ENCODE results near the gene TTC16.

Gene TTC16

DNA sequence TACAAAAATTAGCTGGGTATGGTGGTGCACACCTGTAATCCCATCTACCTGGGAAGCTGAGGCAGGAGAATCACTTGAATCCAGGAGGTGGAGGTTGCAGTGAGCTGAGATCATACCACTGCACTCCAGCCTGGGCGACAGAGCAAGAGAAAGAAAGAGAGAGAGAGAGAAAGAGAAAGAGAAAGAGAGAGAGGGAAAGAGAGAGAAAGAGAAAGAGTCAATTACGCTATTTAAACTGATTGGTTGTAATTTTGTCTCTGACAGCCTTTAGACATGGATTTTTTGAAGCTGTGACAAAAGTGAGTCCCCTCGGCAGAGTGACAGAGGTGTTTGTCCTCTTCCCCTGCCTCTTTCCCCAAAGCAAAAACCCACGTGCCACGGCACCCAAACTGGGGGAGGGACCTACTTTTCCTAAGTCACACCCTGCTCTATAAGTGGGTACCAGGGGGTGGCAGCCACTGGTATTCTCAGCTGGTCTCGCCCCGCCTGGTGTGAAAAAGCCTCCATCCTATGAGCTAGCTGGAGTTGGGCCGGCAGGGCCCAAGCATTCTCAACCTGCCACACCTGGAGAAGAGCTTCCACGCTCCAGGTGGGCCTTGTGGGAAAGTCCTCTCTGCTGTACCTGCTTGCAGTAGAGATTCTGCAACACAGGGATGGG, 12.5 kb upstream of the TTC16 start:
- H3K27ac Mint-ChIP-seq (ENCODE audit: low read depth): no peak overlapping the region
- no peak for DNase-seq (ENCODE audit: low spot score in 2 of 2)
- no peaks in the 10 kb centered on the region for H3K9me3 Mint-ChIP-seq
- H3K36me3 Mint-ChIP-seq (ENCODE audit: insufficient read depth): peaks cover 4% of the 10 kb centered on the region
- H3K4me1 Mint-ChIP-seq: peaks cover 23% of the 10 kb centered on the region
- ATAC-seq (replicated peaks; ENCODE audit: extremely low read depth, poor library complexity, severe bottlenecking): no peak
- H3K27me3 Mint-ChIP-seq: no peaks in the 10 kb centered on the region
- H3K4me3 Mint-ChIP-seq: no peak overlapping the region

DNA sequence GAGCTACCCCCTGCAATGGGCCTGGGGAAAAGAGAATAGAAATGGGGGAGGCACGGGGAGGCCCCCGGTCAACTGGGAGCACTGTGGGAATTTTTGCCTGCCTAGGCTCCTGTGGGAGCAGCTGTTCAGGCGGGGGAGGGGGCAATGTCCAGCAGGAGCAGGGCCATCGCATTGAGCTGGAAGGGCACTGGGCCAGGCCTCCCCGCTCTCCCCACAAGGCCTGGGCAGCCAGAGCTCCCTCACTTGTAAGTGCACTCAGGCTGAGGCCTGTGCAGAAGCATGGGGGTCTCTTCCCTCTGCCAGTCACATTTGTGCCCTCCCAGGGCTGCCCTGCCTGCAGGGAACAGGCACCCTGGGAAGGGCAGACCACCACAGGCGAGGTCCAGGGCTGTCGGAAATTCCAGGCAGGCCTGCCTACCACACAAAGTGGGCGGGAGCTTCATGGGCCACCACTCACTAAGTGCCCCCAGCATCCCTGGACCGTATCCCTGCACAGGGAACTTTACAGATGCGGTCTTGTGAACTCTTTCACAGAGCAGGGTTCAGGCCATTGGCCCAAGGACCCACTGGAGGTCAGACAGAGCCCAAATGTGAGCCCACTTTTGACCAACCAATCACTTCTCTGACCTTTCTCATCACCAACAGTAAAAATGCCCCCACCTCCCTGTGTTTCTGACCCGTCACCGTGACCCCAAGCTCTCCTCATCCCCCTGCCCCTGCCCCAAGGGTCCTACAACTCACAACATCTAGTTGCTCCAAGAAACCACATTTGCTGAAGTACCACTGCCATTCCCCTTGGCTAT, 10.1 kb upstream of the TTC16 start:
- Mint-ChIP-seq H3K4me3 (no peak overlapping the region), H3K27ac (ENCODE audit: low read depth) (no peak overlapping the region), H3K4me1 (peaks cover 17% of the 10 kb centered on the region), H3K36me3 (ENCODE audit: insufficient read depth) (peaks cover 1% of the 10 kb centered on the region), H3K9me3 (no peaks in the 10 kb centered on the region), H3K27me3 (no peaks in the 10 kb centered on the region)
- DNase-seq (ENCODE audit: low spot score in 2 of 2): no peak
- no peak for ATAC-seq (replicated peaks; ENCODE audit: extremely low read depth, poor library complexity, severe bottlenecking)

DNA sequence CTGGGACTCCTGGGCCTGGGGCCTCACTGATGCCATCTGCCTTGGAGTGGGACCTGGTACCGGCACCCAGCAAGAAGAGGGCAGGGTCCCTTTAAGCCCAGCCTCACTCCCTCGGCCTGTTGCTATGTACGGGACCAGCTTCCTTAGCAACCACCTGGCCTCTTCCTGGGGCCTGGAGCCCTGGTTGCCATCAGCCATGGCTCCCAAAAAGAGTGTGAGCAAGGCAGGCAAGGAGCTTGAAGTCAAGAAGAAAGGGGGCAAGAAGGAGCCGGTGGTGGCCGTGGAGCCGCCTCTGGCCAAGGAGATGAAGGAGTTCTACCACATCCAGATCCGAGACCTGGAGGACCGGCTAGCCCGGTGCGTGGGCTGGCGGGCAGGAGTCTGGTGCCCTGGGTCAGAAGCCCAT, 9.0 kb upstream of the TTC16 start, which contains the start of gene CFAP157:
Gene CFAP157, plus strand, starts transcription at position 153 of the 406 bp plus-strand sequence. Its CDS starts 44 bp downstream, at position 197.
- peaks cover 1% of the 10 kb centered on the region for H3K36me3 Mint-ChIP-seq (ENCODE audit: insufficient read depth)
- H3K27ac Mint-ChIP-seq (ENCODE audit: low read depth): no peak within 1 kb of the TSS
- H3K4me3 Mint-ChIP-seq: no peak within 1 kb of the TSS
- no peaks in the 10 kb centered on the region for H3K27me3 Mint-ChIP-seq
- no peak for ATAC-seq (replicated peaks; ENCODE audit: extremely low read depth, poor library complexity, severe bottlenecking)
- no peaks in the 10 kb centered on the region for H3K9me3 Mint-ChIP-seq
- no peak for DNase-seq (ENCODE audit: low spot score in 2 of 2)
- H3K4me1 Mint-ChIP-seq: peaks cover 26% of the 10 kb centered on the region

DNA sequence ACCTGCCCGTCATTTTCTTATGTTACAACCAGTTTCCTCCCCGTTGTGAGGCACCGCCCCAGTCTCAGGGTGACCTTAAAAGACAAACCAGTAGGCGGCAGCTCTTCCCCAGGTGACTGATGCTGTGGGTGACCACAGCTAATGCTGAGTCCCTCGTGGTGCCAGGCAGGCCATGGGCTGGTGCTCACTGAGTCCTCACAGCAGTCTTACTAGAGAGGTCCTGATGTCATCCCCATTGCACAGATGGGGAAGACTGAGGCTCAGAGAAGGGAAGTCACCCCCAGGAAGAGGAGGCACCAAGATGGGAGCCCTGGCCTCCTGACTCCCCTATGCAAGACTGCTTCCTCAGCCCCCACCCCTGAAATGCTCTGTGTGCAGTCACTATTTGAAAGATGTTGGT, 8.1 kb upstream of the TTC16 start:
- Mint-ChIP-seq H3K27ac (ENCODE audit: low read depth) (no peak overlapping the region), H3K4me3 (no peak overlapping the region), H3K36me3 (ENCODE audit: insufficient read depth) (peaks cover 1% of the 10 kb centered on the region), H3K9me3 (no peaks in the 10 kb centered on the region), H3K27me3 (no peaks in the 10 kb centered on the region), H3K4me1 (peaks cover 26% of the 10 kb centered on the region)
- ATAC-seq (replicated peaks; ENCODE audit: extremely low read depth, poor library complexity, severe bottlenecking): peak; percentile 92
- peak in 1 of 2 donors; percentile 45 for DNase-seq (ENCODE audit: low spot score in 2 of 2)

DNA sequence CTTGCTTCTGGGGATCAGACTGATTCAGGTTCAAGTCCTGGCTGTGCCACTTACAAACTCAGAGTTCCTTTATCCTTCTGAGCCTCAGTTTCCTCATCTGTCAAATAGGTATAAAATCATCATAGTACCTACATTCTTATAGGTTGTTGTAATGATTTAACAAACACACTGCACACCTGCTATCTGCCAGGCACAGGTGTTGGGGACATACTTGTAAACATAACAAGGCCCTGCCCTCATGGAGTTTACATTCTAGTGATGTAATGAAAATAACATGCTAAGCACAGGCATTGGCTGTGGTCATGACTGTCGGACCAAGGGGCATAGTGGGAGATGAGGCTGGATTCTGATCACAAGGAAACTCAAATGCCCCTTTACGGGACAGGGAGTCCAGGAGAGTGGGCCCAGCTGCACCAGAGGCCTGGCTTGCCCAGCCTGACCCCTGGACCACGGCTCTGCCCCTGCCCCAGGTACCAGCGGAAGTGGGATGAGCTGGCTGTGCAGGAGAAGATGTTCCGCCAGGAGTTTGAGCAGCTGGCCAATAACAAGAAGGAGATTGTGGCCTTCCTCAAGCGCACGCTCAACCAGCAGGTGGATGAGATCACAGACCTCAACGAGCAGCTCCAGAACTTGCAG, 6.8 kb upstream of the TTC16 start:
- peaks cover 26% of the 10 kb centered on the region for H3K4me1 Mint-ChIP-seq
- DNase-seq (ENCODE audit: low spot score in 2 of 2): no peak
- peaks cover 2% of the 10 kb centered on the region for H3K36me3 Mint-ChIP-seq (ENCODE audit: insufficient read depth)
- H3K27ac Mint-ChIP-seq (ENCODE audit: low read depth): peak overlapping the region; percentile 36
- H3K27me3 Mint-ChIP-seq: no peaks in the 10 kb centered on the region
- no peak for ATAC-seq (replicated peaks; ENCODE audit: extremely low read depth, poor library complexity, severe bottlenecking)
- H3K9me3 Mint-ChIP-seq: no peaks in the 10 kb centered on the region
- H3K4me3 Mint-ChIP-seq: no peak overlapping the region

DNA sequence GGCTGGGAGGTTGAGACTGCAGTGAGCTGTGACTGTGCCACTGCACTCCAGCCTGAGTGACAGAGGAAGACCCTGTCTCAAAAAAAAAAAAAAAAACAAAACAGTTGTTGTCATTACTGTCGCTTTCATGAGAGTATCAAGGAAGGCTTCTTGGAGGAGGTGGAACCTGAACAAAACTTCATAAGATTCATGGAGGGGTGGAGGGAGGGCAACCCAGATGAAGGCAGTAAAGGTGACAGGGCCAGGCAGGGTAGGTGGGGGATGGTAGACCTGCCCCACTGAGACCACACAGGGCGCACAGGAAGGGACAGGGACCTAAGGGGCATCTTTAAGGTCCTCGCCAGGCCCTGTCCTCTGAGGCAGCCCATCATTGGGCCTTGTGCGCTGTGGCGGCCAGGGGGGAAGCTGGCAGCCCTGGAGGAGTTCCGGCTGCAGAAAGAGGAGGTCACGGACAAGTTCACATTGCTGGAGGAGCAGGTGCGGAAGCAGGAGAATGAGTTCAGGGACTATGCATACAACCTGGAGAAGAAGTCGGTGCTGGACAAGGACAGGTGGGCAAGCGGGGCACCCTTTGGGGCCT, 5.6 kb upstream of the TTC16 start:
- H3K4me3 Mint-ChIP-seq: peak overlapping the region; percentile 47

DNA sequence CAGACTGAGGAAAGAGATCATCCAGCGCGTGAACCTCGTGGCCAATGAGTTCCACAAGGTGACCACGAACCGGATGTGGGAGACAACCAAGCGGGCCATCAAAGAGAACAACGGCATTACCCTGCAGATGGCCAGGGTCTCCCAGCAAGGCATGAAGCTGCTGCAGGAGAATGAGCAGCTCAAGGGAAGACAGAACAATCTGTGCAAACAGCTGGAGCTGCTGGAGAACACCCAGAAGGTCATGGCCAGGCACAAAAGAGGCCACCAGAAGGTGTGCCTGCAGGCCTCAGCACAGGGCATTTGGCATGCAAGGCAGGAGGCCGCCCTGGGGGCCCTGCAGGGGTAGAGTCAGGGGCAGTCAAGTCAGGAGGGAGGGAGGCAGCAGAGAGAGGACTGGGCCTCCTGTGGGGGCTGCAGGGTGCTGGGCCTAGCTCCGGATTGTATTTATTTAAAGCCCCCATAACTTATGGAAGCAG, 4.6 kb upstream of the TTC16 start:
- ATAC-seq (replicated peaks; ENCODE audit: extremely low read depth, poor library complexity, severe bottlenecking) (no peak), DNase-seq (ENCODE audit: low spot score in 2 of 2) (no peak)
- H3K9me3 Mint-ChIP-seq: no peaks in the 10 kb centered on the region
- peaks cover 42% of the 10 kb centered on the region for H3K4me1 Mint-ChIP-seq
- no peaks in the 10 kb centered on the region for H3K27me3 Mint-ChIP-seq
- H3K27ac Mint-ChIP-seq (ENCODE audit: low read depth): peak overlapping the region; percentile 80
- peak overlapping the region; percentile 47 for H3K4me3 Mint-ChIP-seq
- peaks cover 12% of the 10 kb centered on the region for H3K36me3 Mint-ChIP-seq (ENCODE audit: insufficient read depth)

More for the DNA sequence above, 5.6 kb upstream of the TTC16 start:
- ATAC-seq (replicated peaks; ENCODE audit: extremely low read depth, poor library complexity, severe bottlenecking): no peak
- no peaks in the 10 kb centered on the region for H3K9me3 Mint-ChIP-seq
- H3K4me1 Mint-ChIP-seq: peaks cover 32% of the 10 kb centered on the region
- peaks cover 5% of the 10 kb centered on the region for H3K36me3 Mint-ChIP-seq (ENCODE audit: insufficient read depth)
- H3K27ac Mint-ChIP-seq (ENCODE audit: low read depth): no peak overlapping the region
- DNase-seq (ENCODE audit: low spot score in 2 of 2): no peak
- no peaks in the 10 kb centered on the region for H3K27me3 Mint-ChIP-seq

DNA sequence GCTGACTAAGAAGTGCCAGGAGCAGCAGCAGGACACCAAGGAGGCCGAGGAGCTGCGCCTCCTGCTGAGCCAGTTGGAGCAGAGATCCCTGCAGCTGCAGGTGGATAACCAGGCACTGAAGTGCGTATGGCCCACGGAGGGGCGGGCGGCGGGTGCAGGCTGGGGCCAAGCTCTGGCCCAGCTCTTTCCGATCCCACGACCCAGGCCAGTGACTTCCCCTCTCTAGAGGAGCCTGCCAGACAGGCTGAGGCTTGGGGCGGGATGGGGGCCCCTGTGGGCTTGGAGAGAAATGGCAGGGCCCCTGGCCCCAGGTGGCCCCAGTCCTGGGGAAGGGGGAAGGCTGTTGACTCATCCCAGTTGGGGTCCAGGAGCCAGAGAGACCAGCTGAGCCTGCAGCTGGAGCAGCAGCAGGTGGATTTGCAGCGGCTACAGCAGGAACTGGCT, 4.0 kb upstream of the TTC16 start:
- ATAC-seq (replicated peaks; ENCODE audit: extremely low read depth, poor library complexity, severe bottlenecking) (no peak), DNase-seq (ENCODE audit: low spot score in 2 of 2) (no peak)
- Mint-ChIP-seq H3K27ac (ENCODE audit: low read depth) (peak overlapping the region; percentile 80), H3K4me3 (no peak overlapping the region), H3K9me3 (no peaks in the 10 kb centered on the region), H3K36me3 (ENCODE audit: insufficient read depth) (peaks cover 12% of the 10 kb centered on the region), H3K4me1 (peaks cover 43% of the 10 kb centered on the region), H3K27me3 (no peaks in the 10 kb centered on the region)

DNA sequence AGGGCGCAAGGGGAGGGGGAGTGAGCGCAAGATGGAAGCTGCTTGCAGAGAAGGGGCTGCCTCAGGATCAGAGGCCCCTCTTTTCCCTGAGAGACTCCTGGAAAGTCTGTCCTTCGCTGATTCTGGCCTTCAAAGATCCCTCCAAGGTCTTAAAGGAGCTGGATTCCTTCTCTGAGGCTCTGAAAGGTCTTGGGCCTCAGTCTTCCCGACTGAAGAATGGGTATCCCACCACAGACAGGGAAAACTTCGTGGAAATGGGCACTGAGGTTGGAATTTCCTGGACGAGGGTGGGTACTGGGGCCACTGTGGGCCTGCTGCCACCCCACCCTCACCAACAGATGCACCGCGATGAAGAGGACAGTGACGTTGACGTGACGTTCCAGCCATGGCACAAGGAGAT, 3.5 kb upstream of the TTC16 start:
- Mint-ChIP-seq H3K36me3 (ENCODE audit: insufficient read depth) (peaks cover 12% of the 10 kb centered on the region), H3K4me3 (no peak overlapping the region)
- DNase-seq (ENCODE audit: low spot score in 2 of 2): no peak

DNA sequence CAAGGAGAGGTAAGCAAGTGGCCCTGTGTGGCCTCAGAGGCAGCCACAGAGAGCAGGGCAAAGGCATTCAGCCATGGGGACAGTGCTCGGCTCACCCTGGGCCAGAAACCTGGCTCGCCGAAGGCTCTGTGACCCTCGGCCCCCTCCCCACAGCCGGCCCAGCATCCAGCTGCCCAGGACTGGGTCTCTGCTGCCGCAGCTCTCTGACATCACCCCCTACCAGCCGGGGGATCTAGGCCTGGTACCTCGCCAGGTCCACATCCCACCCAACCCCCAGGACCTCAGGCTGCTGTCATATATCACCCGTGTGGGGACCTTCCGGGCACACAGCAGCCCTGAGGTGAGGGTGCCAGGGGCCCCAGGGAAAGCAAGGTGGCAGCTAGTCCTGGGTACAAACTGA, 3.0 kb upstream of the TTC16 start:
- H3K4me3 Mint-ChIP-seq: no peak overlapping the region
- H3K36me3 Mint-ChIP-seq (ENCODE audit: insufficient read depth): peaks cover 12% of the 10 kb centered on the region
- H3K4me1 Mint-ChIP-seq: peaks cover 39% of the 10 kb centered on the region
- no peaks in the 10 kb centered on the region for H3K9me3 Mint-ChIP-seq
- no peaks in the 10 kb centered on the region for H3K27me3 Mint-ChIP-seq
- no peak for ATAC-seq (replicated peaks; ENCODE audit: extremely low read depth, poor library complexity, severe bottlenecking)
- DNase-seq (ENCODE audit: low spot score in 2 of 2): no peak
- no peak overlapping the region for H3K27ac Mint-ChIP-seq (ENCODE audit: low read depth)

More for the DNA sequence above, 3.5 kb upstream of the TTC16 start:
- Mint-ChIP-seq H3K4me1 (peaks cover 40% of the 10 kb centered on the region), H3K27ac (ENCODE audit: low read depth) (no peak overlapping the region), H3K9me3 (no peaks in the 10 kb centered on the region), H3K27me3 (no peaks in the 10 kb centered on the region)
- no peak for ATAC-seq (replicated peaks; ENCODE audit: extremely low read depth, poor library complexity, severe bottlenecking)

DNA sequence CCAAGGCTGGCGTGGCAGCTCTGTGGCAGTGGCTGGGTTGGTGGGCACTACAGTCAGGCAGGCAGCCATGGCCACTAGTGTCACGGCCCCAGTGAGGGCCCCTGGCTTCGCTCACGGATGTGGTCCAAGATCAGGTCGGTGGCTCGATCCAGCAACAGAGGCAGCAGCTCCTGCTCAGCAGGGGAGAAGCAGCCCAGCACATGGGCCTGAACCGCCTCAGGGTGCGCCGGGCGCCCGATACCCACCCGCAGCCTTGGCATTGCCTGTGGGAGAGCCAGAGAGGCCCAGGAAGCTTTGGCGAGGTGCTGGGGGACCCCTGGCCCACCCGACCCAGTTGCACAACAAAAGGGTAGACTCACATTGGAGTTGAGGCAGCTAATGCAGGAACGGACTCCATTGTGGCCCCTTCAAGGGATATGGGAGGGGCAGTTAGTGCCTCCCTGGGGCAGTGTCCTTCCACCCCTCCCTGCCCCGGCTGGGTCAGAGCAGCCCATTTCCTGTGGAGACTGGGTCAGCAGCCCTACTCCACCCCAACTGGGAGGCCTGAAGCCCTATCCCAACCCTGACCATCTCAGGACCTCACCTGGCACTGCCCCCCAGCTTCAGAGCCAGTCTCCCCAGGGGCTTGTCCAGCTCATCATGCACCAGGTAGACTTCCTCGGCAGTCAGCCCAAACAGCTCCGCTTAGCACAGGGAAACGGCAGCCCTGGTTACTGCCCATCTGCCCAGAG, 1.7 kb upstream of the TTC16 start:
- no peak overlapping the region for H3K27ac Mint-ChIP-seq (ENCODE audit: low read depth)
- H3K36me3 Mint-ChIP-seq (ENCODE audit: insufficient read depth): peaks cover 12% of the 10 kb centered on the region
- no peaks in the 10 kb centered on the region for H3K27me3 Mint-ChIP-seq
- DNase-seq (ENCODE audit: low spot score in 2 of 2): no peak
- H3K9me3 Mint-ChIP-seq: no peaks in the 10 kb centered on the region
- ATAC-seq (replicated peaks; ENCODE audit: extremely low read depth, poor library complexity, severe bottlenecking): no peak
- peak overlapping the region; percentile 88 for H3K4me3 Mint-ChIP-seq
- peaks cover 39% of the 10 kb centered on the region for H3K4me1 Mint-ChIP-seq

DNA sequence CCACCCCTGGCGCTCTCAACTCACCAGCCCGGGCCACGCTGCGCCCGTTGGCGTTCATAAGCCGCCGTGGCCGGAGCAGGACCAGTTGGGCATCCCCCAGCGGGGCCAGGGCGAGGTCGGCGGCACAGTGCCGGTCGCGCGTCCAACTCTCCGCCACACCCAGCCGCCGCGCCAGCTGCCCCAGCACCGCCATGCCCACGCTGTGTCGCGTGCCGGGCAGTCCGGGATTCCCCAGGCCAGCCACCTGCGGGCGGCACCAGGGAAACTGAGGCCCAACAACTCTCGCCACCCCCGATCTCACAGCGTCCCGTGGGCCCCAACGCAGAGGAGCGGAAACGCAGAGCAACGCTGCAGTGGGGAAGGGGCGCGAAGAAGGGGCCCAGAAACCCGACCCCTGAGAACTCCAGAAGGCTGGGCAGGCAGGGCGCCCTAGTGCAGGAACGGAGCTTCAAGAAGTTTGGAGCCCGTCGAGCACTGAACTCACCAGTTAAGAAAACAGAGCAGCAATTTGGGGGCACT, 869 bp upstream of the TTC16 start:
- Mint-ChIP-seq H3K4me1 (peaks cover 47% of the 10 kb centered on the region), H3K27ac (ENCODE audit: low read depth) (peak overlapping the region; percentile 94), H3K4me3 (peak overlapping the region; percentile 88), H3K27me3 (no peaks in the 10 kb centered on the region), H3K36me3 (ENCODE audit: insufficient read depth) (peaks cover 13% of the 10 kb centered on the region), H3K9me3 (no peaks in the 10 kb centered on the region)
- peak; percentile 15 for ATAC-seq (replicated peaks; ENCODE audit: extremely low read depth, poor library complexity, severe bottlenecking)
- DNase-seq (ENCODE audit: low spot score in 2 of 2): no peak
